Stimulated activated CD8-positive, alpha-beta memory T cell treated with anti-CD3 and anti-CD28 coated beads, Interleukin-4, amount 100 ng/mL, for 24 hours (primary cell): ENCODE data around the gene CD300E.
"Not testable (repeated sequence)": the region's sequence is repeated elsewhere in the genome, so short reads cannot be mapped to it uniquely, and the experiment has no call there.

ENCODE experiments used
- DNase-seq: peaks from one replicate; pipeline ENCODE4 v3.0.0-alpha.2; 2020; ENCODE audit warnings: low read depth

CD300E gene

GRCh38 chr17:74635418-74635817 lies 11.9 kb upstream of the CD300E start:
- DNase-seq: no peak

- DNase-seq: no peak
These were observed 9.8 kb upstream of the CD300E start for GRCh38 chr17:74633326-74633725.

GRCh38 chr17:74632617-74633016 lies 9.1 kb upstream of the CD300E start:
- no peak for DNase-seq

GRCh38 chr17:74631468-74632450 lies 8.2 kb upstream of the CD300E start:
- DNase-seq: no peak

GRCh38 chr17:74630251-74630650 lies 6.7 kb upstream of the CD300E start:
- DNase-seq: not testable (repeated sequence)

- no peak for DNase-seq
These were observed 2.1 kb upstream of the CD300E start for GRCh38 chr17:74625661-74626060.

- no peak for DNase-seq
These were observed 593 bp upstream of the CD300E start for GRCh38 chr17:74624131-74624530.

- DNase-seq: no peak
These were observed 4.4 kb downstream of the CD300E start for GRCh38 chr17:74619077-74619673.

GRCh38 chr17:74618451-74618850 lies 5.1 kb downstream of the CD300E start:
- DNase-seq: no peak

GRCh38 chr17:74616696-74617095 lies 6.8 kb downstream of the CD300E start:
- no peak for DNase-seq

GRCh38 chr17:74612046-74612445 lies 11.5 kb downstream of the CD300E start:
- no peak for DNase-seq

- no peak for DNase-seq
These were observed 13.4 kb downstream of the CD300E start for GRCh38 chr17:74610108-74610507.

- no peak for DNase-seq
These were observed 15.0 kb downstream of the CD300E start for GRCh38 chr17:74608511-74608910.

GRCh38 chr17:74607221-74607620 lies 16.3 kb downstream of the CD300E start:
- DNase-seq: no peak

- no peak for DNase-seq
These were observed 17.5 kb downstream of the CD300E start for GRCh38 chr17:74606050-74606449.

GRCh38 chr17:74605361-74605760 lies 18.2 kb downstream of the CD300E start:
- DNase-seq: no peak

- no peak for DNase-seq
These were observed 18.8 kb downstream of the CD300E start for GRCh38 chr17:74604761-74605160.

- no peak for DNase-seq
These were observed 19.3 kb downstream of the CD300E start for GRCh38 chr17:74604200-74604599.

GRCh38 chr17:74603746-74604145 lies 19.8 kb downstream of the CD300E start:
- no peak for DNase-seq

- no peak for DNase-seq
These were observed 20.4 kb downstream of the CD300E start for GRCh38 chr17:74603037-74603635.

GRCh38 chr17:74601944-74602572 lies 21.5 kb downstream of the CD300E start:
- no peak for DNase-seq

- DNase-seq: no peak
These were observed 24.0 kb downstream of the CD300E start for GRCh38 chr17:74599448-74599939.
